Upper lobe of left lung (tissue), 4 donors: ENCODE measurements around the gene ZNF687.

Experiments used
- POLR2AphosphoS5 ChIP-seq, 2 donors: sonication (generic); formaldehyde crosslinking; IDR thresholded peaks; one replicate each; pipeline ENCODE4 v1.5.1; 2017; ENCODE audit warnings: antibody characterized with exemption in 2 of 2
- TF ChIP-seq, protein P1 (sequence below), 6 experiments: fragments of 450-650 bp in 4 of 6; fragments of 200-600 bp in 2 of 6; sonication (generic) in 2 of 6; IDR thresholded peaks; one replicate each; pipeline ENCODE4 v1.5.1; 2016 to 2019; ENCODE audit warnings: antibody characterized with exemption in 6 of 6

GRCh38 chr1:151266821-151267220, 15.3 kb upstream of the ZNF687 start:
- TF ChIP-seq, protein P1, sequence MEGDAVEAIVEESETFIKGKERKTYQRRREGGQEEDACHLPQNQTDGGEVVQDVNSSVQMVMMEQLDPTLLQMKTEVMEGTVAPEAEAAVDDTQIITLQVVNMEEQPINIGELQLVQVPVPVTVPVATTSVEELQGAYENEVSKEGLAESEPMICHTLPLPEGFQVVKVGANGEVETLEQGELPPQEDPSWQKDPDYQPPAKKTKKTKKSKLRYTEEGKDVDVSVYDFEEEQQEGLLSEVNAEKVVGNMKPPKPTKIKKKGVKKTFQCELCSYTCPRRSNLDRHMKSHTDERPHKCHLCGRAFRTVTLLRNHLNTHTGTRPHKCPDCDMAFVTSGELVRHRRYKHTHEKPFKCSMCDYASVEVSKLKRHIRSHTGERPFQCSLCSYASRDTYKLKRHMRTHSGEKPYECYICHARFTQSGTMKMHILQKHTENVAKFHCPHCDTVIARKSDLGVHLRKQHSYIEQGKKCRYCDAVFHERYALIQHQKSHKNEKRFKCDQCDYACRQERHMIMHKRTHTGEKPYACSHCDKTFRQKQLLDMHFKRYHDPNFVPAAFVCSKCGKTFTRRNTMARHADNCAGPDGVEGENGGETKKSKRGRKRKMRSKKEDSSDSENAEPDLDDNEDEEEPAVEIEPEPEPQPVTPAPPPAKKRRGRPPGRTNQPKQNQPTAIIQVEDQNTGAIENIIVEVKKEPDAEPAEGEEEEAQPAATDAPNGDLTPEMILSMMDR (IDR thresholded peaks at IDR 0.05): no peak
- no peak for TF ChIP-seq POLR2AphosphoS5 (IDR thresholded peaks at IDR 0.05)
